HEK293T (cell line): ENCODE data around the gene CHRNB1.

Source experiments
- CTCF ChIA-PET: fragments of 350-600 bp; formaldehyde crosslinking; extraction: SDS; loops from one replicate; lab custom pipeline; 2021; ENCODE audit warnings: antibody characterized with exemption, inconsistent platforms; lab: Yijun Ruan, JAX
- POLR2A ChIA-PET: fragments of 350-600 bp; formaldehyde crosslinking; extraction: SDS; loops from one replicate; lab custom pipeline; 2020; ENCODE audit warnings: antibody characterized with exemption, inconsistent platforms; lab: Yijun Ruan, JAX
- DNase-seq: peaks from one replicate; pipeline ENCODE4 v3.0.0; 2012; ENCODE audit warnings: mixed read lengths; ENCODE audit errors: extremely low spot score
- ARNT ChIP-seq: fragments of 450-650 bp; IDR thresholded peaks from 2 replicates; pipeline ENCODE4 v1.6.1; 2017; ENCODE audit warnings: mild to moderate bottlenecking
- BHLHE40 ChIP-seq: fragments of 450-650 bp; IDR thresholded peaks from 2 replicates; pipeline ENCODE4 v1.6.1; 2016; ENCODE audit warnings: mild to moderate bottlenecking, moderate library complexity, borderline replicate concordance
- CTBP1 ChIP-seq: fragments of 450-650 bp; IDR thresholded peaks from 2 replicates; pipeline ENCODE4 v1.6.1; 2016; ENCODE audit warnings: borderline replicate concordance
- ELF4 ChIP-seq: fragments of 450-650 bp; IDR thresholded peaks from 2 replicates; pipeline ENCODE4 v1.6.1; 2017; ENCODE audit warnings: antibody characterized with exemption
- FOXA1 ChIP-seq: fragments of 450-650 bp; IDR thresholded peaks from 2 replicates; pipeline ENCODE4 v1.6.1; 2016; ENCODE audit warnings: mild to moderate bottlenecking
- FOXK2 ChIP-seq: fragments of 450-650 bp; IDR thresholded peaks from 2 replicates; pipeline ENCODE4 v1.6.1; 2016; ENCODE audit warnings: mild to moderate bottlenecking
- FOXM1 ChIP-seq: fragments of 450-650 bp; IDR thresholded peaks from 2 replicates; pipeline ENCODE4 v1.6.1; 2017; ENCODE audit warnings: mild to moderate bottlenecking, borderline replicate concordance
- HDGF ChIP-seq: fragments of 450-650 bp; IDR thresholded peaks from 2 replicates; pipeline ENCODE4 v1.6.1; 2017; ENCODE audit warnings: antibody characterized with exemption, borderline replicate concordance
- L3MBTL2 ChIP-seq: fragments of 450-650 bp; conservative IDR thresholded peaks from 2 replicates; pipeline ENCODE4 v1.6.1; 2016; ENCODE audit warnings: mild to moderate bottlenecking
- LEF1 ChIP-seq: fragments of 450-650 bp; IDR thresholded peaks from 2 replicates; pipeline ENCODE4 v1.6.1; 2017; ENCODE audit warnings: mild to moderate bottlenecking, borderline replicate concordance
- NFRKB ChIP-seq: fragments of 450-650 bp; IDR thresholded peaks from 2 replicates; pipeline ENCODE4 v1.6.1; 2016; ENCODE audit warnings: mild to moderate bottlenecking, moderate library complexity
- SP1 ChIP-seq: fragments of 450-650 bp; IDR thresholded peaks from 2 replicates; pipeline ENCODE4 v1.6.1; 2017
- SUZ12 ChIP-seq: fragments of 450-650 bp; IDR thresholded peaks from 2 replicates; pipeline ENCODE4 v1.6.1; 2016; ENCODE audit warnings: mild to moderate bottlenecking
- TARDBP ChIP-seq: fragments of 450-650 bp; IDR thresholded peaks from 2 replicates; pipeline ENCODE4 v1.6.1; 2016
- ZNF384 ChIP-seq: fragments of 450-650 bp; IDR thresholded peaks from 2 replicates; pipeline ENCODE4 v1.6.1; 2016
- TF ChIP-seq, protein P1 (sequence below): fragments of 450-650 bp; IDR thresholded peaks from 2 replicates; pipeline ENCODE4 v1.6.1; 2016

CHRNB1 gene

GRCh38 chr17:7495906-7496434 is 51.1 kb downstream of the CHRNB1 start:
- TF ChIP-seq ZNF384 (no peak), L3MBTL2 (no peak), NFRKB (no peak), BHLHE40 (no peak), FOXA1 (no peak), ARNT (no peak), FOXM1 (no peak), SP1 (no peak), SUZ12 (no peak), FOXK2 (no peak), CTBP1 (no peak), HDGF (no peak), LEF1 (no peak), ELF4 (no peak)
- TF ChIP-seq, protein P1, sequence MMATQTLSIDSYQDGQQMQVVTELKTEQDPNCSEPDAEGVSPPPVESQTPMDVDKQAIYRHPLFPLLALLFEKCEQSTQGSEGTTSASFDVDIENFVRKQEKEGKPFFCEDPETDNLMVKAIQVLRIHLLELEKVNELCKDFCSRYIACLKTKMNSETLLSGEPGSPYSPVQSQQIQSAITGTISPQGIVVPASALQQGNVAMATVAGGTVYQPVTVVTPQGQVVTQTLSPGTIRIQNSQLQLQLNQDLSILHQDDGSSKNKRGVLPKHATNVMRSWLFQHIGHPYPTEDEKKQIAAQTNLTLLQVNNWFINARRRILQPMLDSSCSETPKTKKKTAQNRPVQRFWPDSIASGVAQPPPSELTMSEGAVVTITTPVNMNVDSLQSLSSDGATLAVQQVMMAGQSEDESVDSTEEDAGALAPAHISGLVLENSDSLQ, result no peak
- CTCF ChIA-PET, result no interaction called here
- POLR2A ChIA-PET, result no interaction called here
- DNase-seq, result no peak

GRCh38 chr17:7496470-7497183 is 51.8 kb downstream of the CHRNB1 start:
- ChIA-PET CTCF (no interaction called here), POLR2A (interaction anchor here (0.7 kb wide), 1 partner anchor 13 kb away, joined by 3 read pairs; no protein-coding TSS in a partner anchor)
- DNase-seq, result no peak
- TF ChIP-seq FOXA1, result no peak
- no peak for TF ChIP-seq NFRKB
- TF ChIP-seq SUZ12, result no peak
- no peak for TF ChIP-seq FOXM1
- no peak for TF ChIP-seq ZNF384
- TF ChIP-seq TARDBP, result no peak
- TF ChIP-seq L3MBTL2, result no peak
- no peak for TF ChIP-seq ARNT
- TF ChIP-seq BHLHE40, result no peak
- no peak for TF ChIP-seq FOXK2
- no peak for TF ChIP-seq ELF4
- no peak for TF ChIP-seq CTBP1
- TF ChIP-seq, protein P1, result no peak
- TF ChIP-seq SP1, result no peak

- POLR2A ChIA-PET, result interaction anchor here (0.7 kb wide), 1 partner anchor 13 kb away, joined by 3 read pairs; no protein-coding TSS in a partner anchor
These were observed 52.4 kb downstream of the CHRNB1 start for GRCh38 chr17:7497228-7497627.

DNA sequence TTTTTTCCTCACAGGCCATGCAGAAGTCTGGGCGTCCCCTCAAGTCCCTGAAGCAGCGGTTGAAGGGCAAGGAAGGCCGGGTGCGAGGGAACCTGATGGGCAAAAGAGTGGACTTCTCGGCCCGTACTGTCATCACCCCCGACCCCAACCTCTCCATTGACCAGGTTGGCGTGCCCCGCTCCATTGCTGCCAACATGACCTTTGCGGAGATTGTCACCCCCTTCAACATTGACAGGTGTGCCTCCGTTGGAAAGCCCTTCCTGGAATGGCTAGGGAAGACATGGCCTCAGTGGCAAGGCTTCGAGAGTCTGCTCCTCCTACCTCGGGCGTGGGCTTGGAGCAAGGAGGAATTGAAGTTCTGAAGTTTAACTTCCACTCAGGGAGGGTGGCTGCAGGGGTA is 52.8 kb downstream of the CHRNB1 start:
- no peak for TF ChIP-seq FOXK2
- TF ChIP-seq BHLHE40, result no peak
- TF ChIP-seq FOXM1, result no peak
- no peak for TF ChIP-seq TARDBP
- TF ChIP-seq SUZ12, result no peak
- no peak for TF ChIP-seq ZNF384
- ChIA-PET CTCF (no interaction called here), POLR2A (interaction anchor here (0.7 kb wide), 1 partner anchor 12 kb away, joined by 3 read pairs; no protein-coding TSS in a partner anchor)
- no peak for DNase-seq

More at GRCh38 chr17:7497228-7497627, 52.4 kb downstream of the CHRNB1 start:
- CTCF ChIA-PET, result no interaction called here
- TF ChIP-seq TARDBP, result no peak
- no peak for TF ChIP-seq FOXA1
- TF ChIP-seq FOXM1, result no peak
- TF ChIP-seq CTBP1, result no peak
- TF ChIP-seq NFRKB, result no peak
- TF ChIP-seq LEF1, result no peak
- TF ChIP-seq SUZ12, result no peak
- TF ChIP-seq ZNF384, result no peak
- no peak for DNase-seq

DNA sequence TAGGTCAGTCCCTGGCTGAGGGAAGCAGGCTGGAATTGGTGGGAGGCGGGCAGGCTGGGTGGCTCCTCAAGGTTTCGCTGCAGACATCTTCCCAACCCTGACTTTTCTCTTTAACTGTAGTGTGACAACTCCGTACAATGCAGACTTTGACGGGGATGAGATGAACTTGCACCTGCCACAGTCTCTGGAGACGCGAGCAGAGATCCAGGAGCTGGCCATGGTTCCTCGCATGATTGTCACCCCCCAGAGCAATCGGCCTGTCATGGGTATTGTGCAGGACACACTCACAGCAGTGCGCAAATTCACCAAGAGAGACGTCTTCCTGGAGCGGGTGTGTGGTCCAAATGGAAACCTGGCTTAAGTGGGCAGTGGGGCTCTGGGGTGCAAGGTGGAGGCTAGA is 54.3 kb downstream of the CHRNB1 start:
- ChIA-PET POLR2A (no interaction called here), CTCF (no interaction called here)
- no peak for DNase-seq
- no peak for TF ChIP-seq FOXM1
- TF ChIP-seq SUZ12, result no peak
- TF ChIP-seq L3MBTL2, result no peak
- no peak for TF ChIP-seq ZNF384
- TF ChIP-seq FOXK2, result no peak
- TF ChIP-seq LEF1, result no peak
- no peak for TF ChIP-seq FOXA1
- TF ChIP-seq, protein P1, result no peak
- TF ChIP-seq TARDBP, result no peak
- TF ChIP-seq BHLHE40, result no peak
- TF ChIP-seq HDGF, result no peak
- TF ChIP-seq SP1, result no peak
- TF ChIP-seq ELF4, result no peak
- no peak for TF ChIP-seq CTBP1
- TF ChIP-seq ARNT, result no peak
- no peak for TF ChIP-seq NFRKB

DNA sequence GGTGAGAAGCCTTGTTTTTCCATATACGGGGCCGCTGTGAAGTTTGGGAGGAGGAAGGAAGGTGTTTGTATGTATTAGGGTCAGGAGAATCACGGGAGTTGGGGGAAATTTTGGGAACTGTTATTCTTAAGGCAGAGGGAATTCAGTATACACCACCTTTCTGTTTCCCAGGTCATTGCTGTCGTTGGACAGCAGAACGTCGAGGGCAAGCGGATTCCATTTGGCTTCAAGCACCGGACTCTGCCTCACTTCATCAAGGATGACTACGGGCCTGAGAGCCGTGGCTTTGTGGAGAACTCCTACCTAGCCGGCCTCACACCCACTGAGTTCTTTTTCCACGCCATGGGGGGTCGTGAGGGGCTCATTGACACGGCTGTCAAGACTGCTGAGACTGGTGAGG is 56.9 kb downstream of the CHRNB1 start:
- ChIA-PET POLR2A (interaction anchor here (1.0 kb wide), 1 partner anchor 146 kb away, joined by 3 read pairs; no protein-coding TSS in a partner anchor), CTCF (no interaction called here)
- TF ChIP-seq ZNF384 (no peak), HDGF (no peak), FOXM1 (no peak), FOXK2 (no peak), CTBP1 (no peak), TARDBP (no peak), SUZ12 (no peak), ARNT (no peak), SP1 (no peak)
- TF ChIP-seq, protein P1, result no peak
- DNase-seq, result no peak
